Right atrium auricular region (tissue), 2 donors: ENCODE measurements around the gene PDAP1. TPM values are rescaled to one million over a fixed set of nuclear protein-coding genes. Genes with fewer than 3 reads are reported as not detected.

Experiments used
- DNase-seq: peaks from one replicate; pipeline ENCODE4 v3.0.0-alpha.2; 2019; ENCODE audit warnings: low spot score
- H3K27ac ChIP-seq, 2 donors: fragments of 200-600 bp; sonication (generic); 1 replicate in 1 of 2; 2 replicates in 1 of 2; pipeline ENCODE4 v1.5.1; 2016 to 2019
- H3K27me3 ChIP-seq, 2 donors: fragments of 200-600 bp; sonication (generic); one replicate each; pipeline versions ENCODE4 v1.5.1 to v1.6.0; 2017 to 2019
- H3K36me3 ChIP-seq: fragments of 200-600 bp; sonication (generic); one replicate; pipeline ENCODE4 v1.5.1; 2016
- H3K4me1 ChIP-seq, 2 donors: fragments of 200-600 bp; sonication (generic); one replicate each; pipeline versions ENCODE4 v1.5.1 to v1.6.0; 2017 to 2019
- H3K4me3 ChIP-seq, 2 donors: fragments of 200-600 bp; sonication (generic); 1 replicate in 1 of 2; 2 replicates in 1 of 2; pipeline ENCODE4 v1.5.1; 2017 to 2019; ENCODE audit warnings: mild to moderate bottlenecking in 1 of 2, moderate library complexity in 1 of 2
- H3K9me3 ChIP-seq, 2 donors: fragments of 200-600 bp; sonication (generic); one replicate each; pipeline ENCODE4 v1.5.1; 2019
- total RNA-seq, 2 donors: library from RNA; depleted of rRNA; stranded (reverse); fragments of >200 nt; gene quantifications; one replicate each; pipeline ENCODE4 v1.1.0, GENCODE V29; 2016
- TF ChIP-seq, protein P1 (sequence below), 2 donors: fragments of 200-600 bp; sonication (generic); IDR thresholded peaks; one replicate each; pipeline ENCODE4 v1.5.1; 2019; ENCODE audit warnings: antibody characterized with exemption in 2 of 2

Gene PDAP1
- total RNA-seq, 2 donors from 2014 or later: 70.9 to 93.3 TPM

DNA sequence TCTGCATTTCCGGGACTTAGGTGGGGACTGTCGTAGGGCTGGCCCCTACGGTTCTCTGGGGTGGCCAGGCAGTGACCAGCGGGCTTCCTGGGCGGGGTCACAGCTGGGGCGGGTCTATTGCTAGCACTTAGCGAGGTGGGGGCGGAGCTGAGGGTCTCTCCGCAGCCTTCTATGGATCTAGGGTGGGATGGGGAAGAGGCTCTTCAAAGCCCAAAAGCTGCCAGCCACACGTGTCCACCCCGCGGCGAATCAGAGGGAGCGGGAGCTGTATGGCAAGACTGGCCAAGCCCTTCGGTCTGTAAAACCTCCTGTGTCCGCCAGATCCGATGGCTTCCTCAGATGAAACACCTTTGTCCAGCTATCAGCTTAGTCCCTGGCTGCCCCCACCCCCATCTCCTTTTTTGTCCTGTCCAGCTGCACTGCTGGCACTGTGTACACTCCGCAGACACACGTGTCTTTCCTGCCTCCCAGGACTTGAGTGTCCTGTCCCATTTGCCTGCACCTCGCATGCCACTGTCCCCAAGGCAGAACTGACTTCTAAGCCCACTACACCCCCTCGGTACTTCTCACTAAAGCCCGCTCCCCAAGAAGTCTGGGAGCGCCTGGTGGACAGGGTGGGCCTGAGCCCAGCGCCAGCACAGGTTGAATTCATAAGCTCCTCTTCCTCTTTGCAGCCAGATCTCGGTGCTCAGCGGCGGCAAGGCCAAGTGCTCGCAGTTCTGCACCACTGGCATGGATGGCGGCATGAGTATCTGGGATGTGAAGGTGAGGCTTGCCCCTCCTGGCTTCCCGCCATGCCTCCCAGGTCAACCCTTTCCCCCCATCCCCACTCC is 14.8 kb downstream of the PDAP1 start:
- H3K9me3 ChIP-seq: no peaks in the 10 kb centered on the region
- H3K4me1 ChIP-seq: peaks cover 0 to 20% of the 10 kb centered on the region in 2 donors
- H3K36me3 ChIP-seq: peaks cover 58% of the 10 kb centered on the region
- peak overlapping the region; percentile 56 to 57 for H3K4me3 ChIP-seq
- H3K27ac ChIP-seq: peak overlapping the region; percentile 70 to 81
- TF ChIP-seq, protein P1, sequence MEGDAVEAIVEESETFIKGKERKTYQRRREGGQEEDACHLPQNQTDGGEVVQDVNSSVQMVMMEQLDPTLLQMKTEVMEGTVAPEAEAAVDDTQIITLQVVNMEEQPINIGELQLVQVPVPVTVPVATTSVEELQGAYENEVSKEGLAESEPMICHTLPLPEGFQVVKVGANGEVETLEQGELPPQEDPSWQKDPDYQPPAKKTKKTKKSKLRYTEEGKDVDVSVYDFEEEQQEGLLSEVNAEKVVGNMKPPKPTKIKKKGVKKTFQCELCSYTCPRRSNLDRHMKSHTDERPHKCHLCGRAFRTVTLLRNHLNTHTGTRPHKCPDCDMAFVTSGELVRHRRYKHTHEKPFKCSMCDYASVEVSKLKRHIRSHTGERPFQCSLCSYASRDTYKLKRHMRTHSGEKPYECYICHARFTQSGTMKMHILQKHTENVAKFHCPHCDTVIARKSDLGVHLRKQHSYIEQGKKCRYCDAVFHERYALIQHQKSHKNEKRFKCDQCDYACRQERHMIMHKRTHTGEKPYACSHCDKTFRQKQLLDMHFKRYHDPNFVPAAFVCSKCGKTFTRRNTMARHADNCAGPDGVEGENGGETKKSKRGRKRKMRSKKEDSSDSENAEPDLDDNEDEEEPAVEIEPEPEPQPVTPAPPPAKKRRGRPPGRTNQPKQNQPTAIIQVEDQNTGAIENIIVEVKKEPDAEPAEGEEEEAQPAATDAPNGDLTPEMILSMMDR (IDR thresholded peaks at IDR 0.05): no peak
- H3K27me3 ChIP-seq: no peaks in the 10 kb centered on the region
- DNase-seq: no peak

DNA sequence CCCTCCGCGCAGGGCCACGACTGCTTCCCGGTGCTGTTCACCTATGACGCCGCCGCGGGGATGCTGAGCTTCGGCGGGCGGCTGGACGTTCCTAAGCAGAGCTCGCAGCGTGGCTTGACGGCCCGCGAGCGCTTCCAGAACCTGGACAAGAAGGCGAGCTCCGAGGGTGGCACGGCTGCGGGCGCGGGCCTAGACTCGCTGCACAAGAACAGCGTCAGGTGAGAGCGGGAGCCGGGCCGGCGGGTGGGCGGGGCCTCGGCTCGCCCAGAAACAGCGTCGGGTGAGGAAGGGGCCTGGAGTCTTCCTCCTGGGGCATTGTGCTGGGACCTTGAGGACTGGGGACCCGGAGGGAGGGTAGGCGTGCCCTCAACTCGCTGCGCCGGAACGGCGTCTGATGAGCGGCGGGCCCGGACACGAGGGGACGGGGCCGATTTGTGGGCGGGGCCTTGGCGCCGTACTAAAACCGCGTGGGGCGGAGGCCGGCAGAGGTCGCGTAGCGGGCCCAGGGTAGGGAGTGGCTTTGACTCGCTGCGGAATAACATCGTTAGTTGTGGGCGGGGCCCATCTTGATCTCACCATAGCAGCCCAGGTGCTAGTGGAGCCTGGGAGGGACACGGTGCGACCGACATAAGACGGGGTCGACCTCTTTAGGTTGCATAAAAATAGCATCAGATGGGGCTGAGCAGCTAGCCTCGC is 15.6 kb downstream of the PDAP1 start:
- Histone ChIP-seq H3K27me3 (no peaks in the 10 kb centered on the region), H3K27ac (peak overlapping the region; percentile 70 to 81), H3K4me3 (peak overlapping the region; percentile 56 to 57), H3K36me3 (peaks cover 55% of the 10 kb centered on the region), H3K9me3 (no peaks in the 10 kb centered on the region), H3K4me1 (peaks cover 0 to 20% of the 10 kb centered on the region in 2 donors)
- TF ChIP-seq, protein P1 (IDR thresholded peaks at IDR 0.05): no peak
- peak; percentile 85 for DNase-seq

DNA sequence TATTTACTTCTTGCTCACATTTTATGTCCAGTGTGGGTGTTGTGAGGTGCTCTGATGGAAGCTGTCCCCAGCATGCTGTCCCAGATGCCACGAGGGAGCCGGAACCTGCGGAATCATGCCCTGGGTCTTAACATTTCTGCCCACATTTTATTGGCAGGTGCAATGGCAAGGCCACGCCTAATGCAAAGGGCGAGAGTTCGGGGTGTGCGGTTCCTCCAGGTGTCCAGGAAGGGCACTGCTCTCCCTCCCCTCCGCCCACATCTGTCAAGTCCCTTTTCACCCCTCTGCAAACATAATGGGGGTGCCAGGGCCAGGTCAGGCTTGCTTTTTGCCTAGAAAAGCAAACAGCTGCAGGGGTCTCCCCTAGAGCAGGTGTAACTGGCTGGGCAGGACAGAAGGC is 16.4 kb downstream of the PDAP1 start:
- peaks cover 0 to 20% of the 10 kb centered on the region in 2 donors for H3K4me1 ChIP-seq
- no peak for DNase-seq
- no peaks in the 10 kb centered on the region for H3K27me3 ChIP-seq
- TF ChIP-seq, protein P1 (IDR thresholded peaks at IDR 0.05): no peak
- H3K27ac ChIP-seq: peak overlapping the region; percentile 70 to 81
- peak overlapping the region in 1 of 2 donors; percentile 56 for H3K4me3 ChIP-seq
- peaks cover 48% of the 10 kb centered on the region for H3K36me3 ChIP-seq
- H3K9me3 ChIP-seq: no peaks in the 10 kb centered on the region

DNA sequence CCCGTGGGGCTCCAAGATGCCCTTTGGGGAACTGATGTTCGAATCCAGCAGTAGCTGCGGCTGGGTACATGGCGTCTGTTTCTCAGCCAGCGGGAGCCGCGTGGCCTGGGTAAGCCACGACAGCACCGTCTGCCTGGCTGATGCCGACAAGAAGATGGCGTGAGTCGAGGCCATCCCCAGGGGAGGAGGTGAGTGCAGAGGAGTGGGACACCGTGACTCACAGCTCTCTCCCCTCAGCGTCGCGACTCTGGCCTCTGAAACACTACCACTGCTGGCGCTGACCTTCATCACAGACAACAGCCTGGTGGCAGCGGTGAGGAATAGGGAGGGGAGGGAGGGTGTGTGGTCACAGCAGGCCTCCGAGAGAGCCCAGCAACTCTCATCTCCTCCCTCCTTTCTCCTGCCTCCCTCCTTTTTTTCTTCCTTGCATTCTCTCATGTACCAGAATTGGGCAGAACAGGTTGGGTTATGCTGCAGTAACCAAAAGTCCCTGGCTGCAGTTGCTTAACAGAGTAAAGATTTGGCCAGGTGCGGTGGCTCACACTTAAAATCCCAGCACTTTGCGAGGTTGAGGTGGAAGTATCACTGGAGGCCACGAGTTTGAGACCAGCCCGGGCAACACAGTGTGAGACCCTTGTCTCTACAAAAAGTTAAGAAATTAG is 17.3 kb downstream of the PDAP1 start:
- no peaks in the 10 kb centered on the region for H3K9me3 ChIP-seq
- TF ChIP-seq, protein P1 (IDR thresholded peaks at IDR 0.05): no peak
- no peak overlapping the region for H3K4me3 ChIP-seq
- H3K27me3 ChIP-seq: no peaks in the 10 kb centered on the region
- H3K36me3 ChIP-seq: peaks cover 45% of the 10 kb centered on the region
- peaks cover 0 to 20% of the 10 kb centered on the region in 2 donors for H3K4me1 ChIP-seq
- no peak for DNase-seq
- no peak overlapping the region for H3K27ac ChIP-seq

DNA sequence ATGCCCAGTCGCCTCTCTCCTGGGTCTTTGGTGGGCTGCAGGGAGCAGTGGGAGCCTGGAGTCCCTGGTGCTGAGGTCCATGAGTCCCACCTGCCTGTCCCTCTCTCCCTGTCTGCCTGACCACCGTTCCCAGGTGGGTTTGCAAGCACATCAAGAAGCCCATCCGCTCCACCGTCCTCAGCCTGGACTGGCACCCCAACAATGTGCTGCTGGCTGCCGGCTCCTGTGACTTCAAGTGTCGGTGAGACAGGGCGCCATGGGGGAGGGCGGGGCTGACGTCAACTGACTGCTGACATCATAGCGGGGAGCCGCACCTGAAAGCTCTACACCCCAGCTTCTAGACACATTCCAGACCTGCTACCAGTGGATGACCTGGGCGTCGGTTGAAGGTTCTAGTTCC is 18.6 kb downstream of the PDAP1 start:
- TF ChIP-seq, protein P1 (IDR thresholded peaks at IDR 0.05): no peak
- Histone ChIP-seq H3K4me1 (peaks cover 0 to 20% of the 10 kb centered on the region in 2 donors), H3K9me3 (no peaks in the 10 kb centered on the region), H3K27me3 (no peaks in the 10 kb centered on the region), H3K27ac (no peak overlapping the region), H3K36me3 (peaks cover 37% of the 10 kb centered on the region), H3K4me3 (no peak overlapping the region)
- no peak for DNase-seq
